OCI-LY1 (cell line): ENCODE measurements around the gene DUOXA1.
"Not testable (repeated sequence)": the region's sequence is repeated elsewhere in the genome, so short reads cannot be mapped to it uniquely, and the experiment has no call there.

ENCODE experiments used
- CTCF ChIP-seq: fragments of 200-600 bp; sonication (generic), shearing (Covaris generic); IDR thresholded peaks from 2 replicates; pipeline ENCODE4 v1.5.1; 2017; ENCODE audit warnings: mild to moderate bottlenecking, antibody characterized with exemption, low read length, moderate library complexity, mixed read lengths
- EZH2 ChIP-seq: fragments of 200-600 bp; sonication (generic), shearing (Covaris generic); IDR thresholded peaks from 2 replicates; pipeline ENCODE4 v1.8.0; 2017; ENCODE audit warnings: borderline replicate concordance, mixed run types, mild to moderate bottlenecking, antibody characterized with exemption, low read length, moderate library complexity, mixed read lengths

GRCh38 chr15:45080593-45080992 is 49.1 kb downstream of the DUOXA1 start:
- TF ChIP-seq CTCF, EZH2: not testable (repeated sequence)
